ENCODE results near the gene DTYMK. TPM values are rescaled to one million over a fixed set of nuclear protein-coding genes. Genes with fewer than 3 reads are reported as not detected.
A peak's percentile ranks its signal among the peaks of the same experiment; 100 is the strongest.

The DTYMK gene
- total RNA-seq, 1 experiment from 2014 or later, result 155 TPM

DNA sequence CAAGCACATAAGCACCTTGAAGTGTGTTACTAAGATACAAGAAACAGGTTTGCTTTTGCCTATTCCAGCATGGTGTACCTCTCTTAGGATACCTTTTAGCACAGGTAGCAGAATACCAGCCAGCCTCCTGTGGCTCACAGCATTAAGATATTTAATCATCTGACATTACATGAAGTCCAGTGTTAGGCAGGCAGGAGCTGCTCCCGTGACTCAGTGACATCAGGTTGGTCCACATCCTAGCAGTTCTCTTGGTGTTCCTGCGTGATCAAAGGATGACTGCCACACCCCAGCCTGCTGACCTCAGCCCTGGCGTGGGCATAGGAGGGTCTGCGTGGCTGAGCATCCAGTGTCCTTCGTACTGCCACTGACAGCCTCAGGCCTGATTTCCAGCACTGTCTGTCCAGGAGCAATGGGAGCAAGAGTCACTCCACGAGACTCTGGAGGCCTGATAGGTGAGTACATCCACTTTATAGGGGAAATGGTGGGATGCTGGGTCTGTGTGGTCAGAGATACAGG is 3.6 kb upstream of the DTYMK start:
- BruUV-seq (replicated peaks), result no TSS peak
- no peak for TF ChIP-seq EZH2 (IDR thresholded peaks at IDR 0.05; ENCODE audit: low read length, unreplicated experiment)
- no peak for TF ChIP-seq EZH2phosphoT487 (IDR thresholded peaks at IDR 0.05; ENCODE audit: borderline replicate concordance, low read length)
- TF ChIP-seq, protein P1, sequence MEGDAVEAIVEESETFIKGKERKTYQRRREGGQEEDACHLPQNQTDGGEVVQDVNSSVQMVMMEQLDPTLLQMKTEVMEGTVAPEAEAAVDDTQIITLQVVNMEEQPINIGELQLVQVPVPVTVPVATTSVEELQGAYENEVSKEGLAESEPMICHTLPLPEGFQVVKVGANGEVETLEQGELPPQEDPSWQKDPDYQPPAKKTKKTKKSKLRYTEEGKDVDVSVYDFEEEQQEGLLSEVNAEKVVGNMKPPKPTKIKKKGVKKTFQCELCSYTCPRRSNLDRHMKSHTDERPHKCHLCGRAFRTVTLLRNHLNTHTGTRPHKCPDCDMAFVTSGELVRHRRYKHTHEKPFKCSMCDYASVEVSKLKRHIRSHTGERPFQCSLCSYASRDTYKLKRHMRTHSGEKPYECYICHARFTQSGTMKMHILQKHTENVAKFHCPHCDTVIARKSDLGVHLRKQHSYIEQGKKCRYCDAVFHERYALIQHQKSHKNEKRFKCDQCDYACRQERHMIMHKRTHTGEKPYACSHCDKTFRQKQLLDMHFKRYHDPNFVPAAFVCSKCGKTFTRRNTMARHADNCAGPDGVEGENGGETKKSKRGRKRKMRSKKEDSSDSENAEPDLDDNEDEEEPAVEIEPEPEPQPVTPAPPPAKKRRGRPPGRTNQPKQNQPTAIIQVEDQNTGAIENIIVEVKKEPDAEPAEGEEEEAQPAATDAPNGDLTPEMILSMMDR (conservative IDR thresholded peaks at IDR 0.05; ENCODE audit: low read depth, low read length), result no peak
- ATAC-seq (no peak), DNase-seq (no peak)
- H3K4me3 ChIP-seq (ENCODE audit: low read length), result no peak overlapping the region
- H3K9me2 ChIP-seq (replicated peaks; ENCODE audit: low read length), result no peaks in the 10 kb centered on the region
- no peak overlapping the region for H3K9ac ChIP-seq (ENCODE audit: low read length)
- ChIA-PET CTCF (no interaction called here), POLR2A (ENCODE audit: unreplicated experiment) (no interaction called here)
- H3K27me3 ChIP-seq (ENCODE audit: low read length), result no peaks in the 10 kb centered on the region
- no peaks in the 10 kb centered on the region for H3K9me3 ChIP-seq (ENCODE audit: low read length)
- no peaks in the 10 kb centered on the region for H3K36me3 ChIP-seq (ENCODE audit: low read depth, low read length)
- H3K4me2 ChIP-seq (ENCODE audit: low read length), result no peak overlapping the region
- H2AFZ ChIP-seq (ENCODE audit: low read length), result no peak overlapping the region
- no peaks in the 10 kb centered on the region for H3F3A ChIP-seq (ENCODE audit: low read length, unreplicated experiment)
- intact Hi-C loops (cut with micrococcal nuclease), result no loop called here
- H3K79me2 ChIP-seq (ENCODE audit: low read length), result peaks cover 30% of the 10 kb centered on the region
- H4K20me1 ChIP-seq (ENCODE audit: low read length), result no peaks in the 10 kb centered on the region
- no peak overlapping the region for H3K27ac ChIP-seq (ENCODE audit: low read length)
- peaks cover 12% of the 10 kb centered on the region for H3K4me1 ChIP-seq (ENCODE audit: insufficient read depth, low read length)

DNA sequence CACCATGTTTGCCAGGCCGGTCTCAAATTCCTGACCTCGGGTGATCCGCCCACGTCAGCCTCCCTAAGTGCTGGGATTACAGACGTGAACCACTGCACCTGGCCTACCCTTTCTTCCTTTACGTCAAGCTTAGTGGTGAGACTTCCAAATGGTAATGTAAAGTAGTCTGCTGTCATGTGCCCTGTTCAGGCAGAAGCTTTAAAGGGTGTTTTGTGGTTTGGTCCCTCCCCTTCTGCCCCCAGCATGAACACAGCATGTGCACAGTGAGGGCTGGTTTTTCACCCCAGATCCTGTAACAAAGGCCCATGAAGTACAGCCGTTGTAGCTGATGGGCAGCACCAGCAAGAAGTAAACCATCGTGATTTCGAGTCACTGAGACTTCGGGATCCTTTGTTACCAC is 2.7 kb upstream of the DTYMK start:
- peaks cover 39% of the 10 kb centered on the region for H3K79me2 ChIP-seq (ENCODE audit: low read length)
- TSS peak; percentile 6 for BruUV-seq (replicated peaks)
- intact Hi-C loops (cut with micrococcal nuclease), result no loop called here
- no peaks in the 10 kb centered on the region for H3K27me3 ChIP-seq (ENCODE audit: low read length)
- no peak overlapping the region for H3K4me2 ChIP-seq (ENCODE audit: low read length)
- DNase-seq (no peak), ATAC-seq (no peak)
- POLR2A ChIA-PET (ENCODE audit: unreplicated experiment), result no interaction called here
- H3F3A ChIP-seq (ENCODE audit: low read length, unreplicated experiment), result no peaks in the 10 kb centered on the region
- TF ChIP-seq EZH2 (IDR thresholded peaks at IDR 0.05; ENCODE audit: low read length, unreplicated experiment), result no peak
- no peak for TF ChIP-seq EZH2phosphoT487 (IDR thresholded peaks at IDR 0.05; ENCODE audit: borderline replicate concordance, low read length)
- TF ChIP-seq, protein P1 (conservative IDR thresholded peaks at IDR 0.05; ENCODE audit: low read depth, low read length), result no peak
- H3K9me3 ChIP-seq (ENCODE audit: low read length), result no peaks in the 10 kb centered on the region
- no peaks in the 10 kb centered on the region for H3K9me2 ChIP-seq (replicated peaks; ENCODE audit: low read length)
- H3K4me3 ChIP-seq (ENCODE audit: low read length), result no peak overlapping the region
- H2AFZ ChIP-seq (ENCODE audit: low read length), result no peak overlapping the region
- H4K20me1 ChIP-seq (ENCODE audit: low read length), result no peaks in the 10 kb centered on the region
- no peak overlapping the region for H3K27ac ChIP-seq (ENCODE audit: low read length)
- H3K9ac ChIP-seq (ENCODE audit: low read length), result no peak overlapping the region
- peaks cover 4% of the 10 kb centered on the region for H3K36me3 ChIP-seq (ENCODE audit: low read depth, low read length)
- CTCF ChIA-PET, result no interaction called here
- peaks cover 12% of the 10 kb centered on the region for H3K4me1 ChIP-seq (ENCODE audit: insufficient read depth, low read length)

DNA sequence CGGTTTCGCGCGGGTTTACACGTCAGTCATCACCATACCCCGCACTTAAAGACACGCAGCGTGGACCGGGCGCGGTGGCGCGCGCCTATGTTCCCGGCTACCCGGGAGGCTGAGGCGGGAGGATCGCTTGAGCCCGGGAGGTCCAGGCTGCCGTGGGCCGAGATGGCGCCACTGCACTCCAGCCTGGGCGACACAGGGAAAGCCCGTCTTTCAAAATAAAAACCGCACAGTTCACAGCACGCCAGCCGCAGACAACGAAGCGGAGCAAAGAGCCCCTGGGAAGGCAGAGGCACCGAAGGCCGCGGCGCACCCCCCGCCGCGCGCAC is 328 bp downstream of the DTYMK start:
- peak overlapping the region; percentile 99 for H3K9ac ChIP-seq (ENCODE audit: low read length)
- peaks cover 29% of the 10 kb centered on the region for H3K36me3 ChIP-seq (ENCODE audit: low read depth, low read length)
- DNase-seq (no peak), ATAC-seq (peak; percentile 11)
- H3K9me3 ChIP-seq (ENCODE audit: low read length), result no peaks in the 10 kb centered on the region
- intact Hi-C loops (cut with micrococcal nuclease), result loop anchor here (2.0 kb wide), 1 partner anchor 17 kb away; the partner anchor contains the start of gene ING5
- POLR2A ChIA-PET (ENCODE audit: unreplicated experiment), result interaction anchor here (0.6 to 1.0 kb wide), 4 partner anchors 11 to 55 kb away, joined by 3 to 5 read pairs (median 4); partner anchors contain the start of gene ING5
- peak overlapping the region; percentile 96 for H3K4me3 ChIP-seq (ENCODE audit: low read length)
- BruUV-seq (replicated peaks), result no TSS peak
- H3K4me2 ChIP-seq (ENCODE audit: low read length), result peak overlapping the region; percentile 87
- no peaks in the 10 kb centered on the region for H3F3A ChIP-seq (ENCODE audit: low read length, unreplicated experiment)
- CTCF ChIA-PET, result no interaction called here
- peak overlapping the region; percentile 85 for H2AFZ ChIP-seq (ENCODE audit: low read length)
- no peaks in the 10 kb centered on the region for H4K20me1 ChIP-seq (ENCODE audit: low read length)
- H3K27ac ChIP-seq (ENCODE audit: low read length), result peak overlapping the region; percentile 49
- no peaks in the 10 kb centered on the region for H3K9me2 ChIP-seq (replicated peaks; ENCODE audit: low read length)
- peaks cover 67% of the 10 kb centered on the region for H3K79me2 ChIP-seq (ENCODE audit: low read length)
- H3K4me1 ChIP-seq (ENCODE audit: insufficient read depth, low read length), result peaks cover 21% of the 10 kb centered on the region
- TF ChIP-seq EZH2phosphoT487 (IDR thresholded peaks at IDR 0.05; ENCODE audit: borderline replicate concordance, low read length) (no peak), EZH2 (IDR thresholded peaks at IDR 0.05; ENCODE audit: low read length, unreplicated experiment) (no peak)
- TF ChIP-seq, protein P1 (conservative IDR thresholded peaks at IDR 0.05; ENCODE audit: low read depth, low read length), result no peak
- no peaks in the 10 kb centered on the region for H3K27me3 ChIP-seq (ENCODE audit: low read length)

All from PC-3 (cell line).